GM19193 (cell line): ENCODE measurements around the gene LMAN2.

Experiments
- POLR2A ChIP-seq: IDR thresholded peaks from 4 replicates; pipeline ENCODE4 v1.6.1; 2011; ENCODE audit not compliant: insufficient read depth, insufficient read length; ENCODE audit errors: extremely low read depth

Gene LMAN2

GRCh38 chr5:177351392-177352329, at the start of gene LMAN2:
Gene LMAN2, minus strand, starts transcription at chr5:177351668. Its CDS starts 21 bp downstream, at chr5:177351647.
- peak; percentile 92 for TF ChIP-seq POLR2A

GRCh38 chr5:177399997-177400868, 48.8 kb upstream of the LMAN2 start, which contains the start of gene PFN3:
Gene PFN3, minus strand, starts transcription at chr5:177400661. Its CDS starts 85 bp downstream, at chr5:177400576.
- TF ChIP-seq POLR2A: no peak

GRCh38 chr5:177397875-177398390, 46.5 kb upstream of the LMAN2 start:
- no peak for TF ChIP-seq POLR2A

GRCh38 chr5:177396807-177397206, 45.3 kb upstream of the LMAN2 start:
- no peak for TF ChIP-seq POLR2A

GRCh38 chr5:177396078-177396477, 44.6 kb upstream of the LMAN2 start:
- no peak for TF ChIP-seq POLR2A

GRCh38 chr5:177393990-177394389, 42.5 kb upstream of the LMAN2 start:
- no peak for TF ChIP-seq POLR2A

GRCh38 chr5:177393206-177393765, 41.8 kb upstream of the LMAN2 start:
- TF ChIP-seq POLR2A: no peak

GRCh38 chr5:177392765-177393164, 41.3 kb upstream of the LMAN2 start:
- TF ChIP-seq POLR2A: no peak

GRCh38 chr5:177390363-177391300, 39.2 kb upstream of the LMAN2 start:
- TF ChIP-seq POLR2A: no peak

GRCh38 chr5:177389241-177390169, 38.0 kb upstream of the LMAN2 start:
- TF ChIP-seq POLR2A: no peak

GRCh38 chr5:177388521-177389052, 37.1 kb upstream of the LMAN2 start:
- TF ChIP-seq POLR2A: no peak

GRCh38 chr5:177387405-177387804, 35.9 kb upstream of the LMAN2 start:
- no peak for TF ChIP-seq POLR2A
